Neutrophil (primary cell): ENCODE results near the gene PRKAA2.

ENCODE experiments used
- H3K27ac ChIP-seq: fragments of 200-600 bp; sonication (generic); 2 replicates; pipeline ENCODE4 v1.5.1; 2016; ENCODE audit warnings: mild to moderate bottlenecking, moderate library complexity
- H3K27me3 ChIP-seq: fragments of 200-600 bp; sonication (generic); 2 replicates; pipeline ENCODE4 v1.6.0; 2016; ENCODE audit warnings: mild to moderate bottlenecking
- H3K36me3 ChIP-seq: fragments of 200-600 bp; sonication (generic); 2 replicates; pipeline ENCODE4 v1.5.1; 2017
- H3K4me1 ChIP-seq, 2 experiments: fragments of 200-600 bp in 1 of 2; sonication (generic) in 1 of 2; 1 replicate in 1 of 2; 2 replicates in 1 of 2; pipeline versions ENCODE4 v1.5.1 to v1.6.1; 2013 to 2016; ENCODE audit warnings: low read depth in 1 of 2, low read length in 1 of 2, mild to moderate bottlenecking in 1 of 2, moderate library complexity in 1 of 2; ENCODE audit not compliant: control insufficient read depth in 1 of 2, insufficient read depth in 1 of 2
- H3K4me3 ChIP-seq, 2 experiments: fragments of 200-600 bp in 1 of 2; sonication (generic) in 1 of 2; 1 replicate in 1 of 2; 2 replicates in 1 of 2; pipeline ENCODE4 v1.5.1; 2013 to 2016; ENCODE audit warnings: low read depth in 1 of 2, low read length in 1 of 2, mild to moderate bottlenecking in 1 of 2, moderate library complexity in 1 of 2
- H3K9me3 ChIP-seq: fragments of 200-600 bp; sonication (generic); 2 replicates; pipeline ENCODE4 v1.5.1; 2016
- CTCF ChIP-seq: fragments of 200-600 bp; sonication (generic); IDR thresholded peaks from 2 replicates; pipeline ENCODE4 v1.5.1; 2016; ENCODE audit warnings: antibody characterized with exemption

Gene PRKAA2

GRCh38 chr1:56688522-56689026 is 43.5 kb downstream of the PRKAA2 start:
- Histone ChIP-seq H3K27me3 (no peaks in the 10 kb centered on the region), H3K36me3 (no peaks in the 10 kb centered on the region)
- TF ChIP-seq CTCF, result no peak

GRCh38 chr1:56696663-56697062 is 51.5 kb downstream of the PRKAA2 start:
- Histone ChIP-seq H3K27me3 (no peaks in the 10 kb centered on the region), H3K36me3 (no peaks in the 10 kb centered on the region), H3K9me3 (no peaks in the 10 kb centered on the region), H3K4me3 (no peak overlapping the region), H3K4me1 (no peaks in the 10 kb centered on the region), H3K27ac (no peak overlapping the region)
- TF ChIP-seq CTCF, result no peak

More at GRCh38 chr1:56688522-56689026, 43.5 kb downstream of the PRKAA2 start:
- no peaks in the 10 kb centered on the region for H3K4me1 ChIP-seq
- no peak overlapping the region for H3K27ac ChIP-seq
- H3K9me3 ChIP-seq, result no peaks in the 10 kb centered on the region
- H3K4me3 ChIP-seq, result no peak overlapping the region

GRCh38 chr1:56703747-56704146 is 58.6 kb downstream of the PRKAA2 start:
- Histone ChIP-seq H3K36me3 (no peaks in the 10 kb centered on the region), H3K4me3 (no peak overlapping the region), H3K27me3 (peaks cover 19% of the 10 kb centered on the region), H3K27ac (no peak overlapping the region), H3K4me1 (no peaks in the 10 kb centered on the region), H3K9me3 (no peaks in the 10 kb centered on the region)
- no peak for TF ChIP-seq CTCF

DNA sequence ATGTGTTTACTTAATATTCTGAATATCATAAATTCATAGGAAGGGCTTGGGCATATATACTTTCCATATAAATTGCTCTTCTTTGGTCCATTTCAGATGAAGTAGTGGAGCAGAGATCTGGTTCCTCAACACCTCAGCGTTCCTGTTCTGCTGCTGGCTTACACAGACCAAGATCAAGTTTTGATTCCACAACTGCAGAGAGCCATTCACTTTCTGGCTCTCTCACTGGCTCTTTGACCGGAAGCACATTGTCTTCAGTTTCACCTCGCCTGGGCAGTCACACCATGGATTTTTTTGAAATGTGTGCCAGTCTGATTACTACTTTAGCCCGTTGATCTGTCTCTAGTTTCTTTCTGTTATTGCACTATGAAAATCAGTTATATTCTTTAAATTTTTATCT is 62.3 kb downstream of the PRKAA2 start:
- Histone ChIP-seq H3K27me3 (peaks cover 19% of the 10 kb centered on the region), H3K36me3 (no peaks in the 10 kb centered on the region), H3K4me3 (no peak overlapping the region), H3K4me1 (no peaks in the 10 kb centered on the region), H3K9me3 (no peaks in the 10 kb centered on the region), H3K27ac (no peak overlapping the region)
- TF ChIP-seq CTCF, result no peak

DNA sequence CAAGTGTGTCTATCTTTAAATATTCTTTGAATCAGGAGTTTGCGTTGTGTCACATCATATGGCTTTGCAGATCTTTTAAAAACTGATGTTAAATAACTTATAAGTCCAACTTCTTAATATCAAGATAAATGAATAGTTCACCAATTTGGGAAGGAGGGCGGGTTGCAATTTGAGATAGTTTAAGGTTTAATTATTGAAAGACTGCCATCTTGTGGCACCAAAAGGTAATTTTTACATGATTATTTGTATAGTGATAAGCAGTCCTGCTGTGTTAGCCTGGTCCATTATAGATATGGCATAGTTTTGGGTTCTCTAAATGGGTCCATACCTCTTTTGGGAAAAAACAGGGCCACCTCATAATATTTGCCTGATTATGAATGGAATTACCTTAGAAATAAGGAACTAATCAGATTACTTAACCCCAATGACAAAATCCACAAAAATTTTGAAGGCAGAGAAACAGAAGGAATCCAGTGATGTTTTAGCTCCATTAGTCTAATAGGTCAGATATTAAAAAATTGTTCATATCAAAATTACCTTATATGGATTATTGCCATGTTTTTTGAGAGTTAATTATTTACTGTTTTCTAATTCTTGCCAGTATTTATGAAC is 64.3 kb downstream of the PRKAA2 start:
- no peak overlapping the region for H3K4me3 ChIP-seq
- H3K9me3 ChIP-seq, result no peaks in the 10 kb centered on the region
- peaks cover 13% of the 10 kb centered on the region for H3K27me3 ChIP-seq
- no peaks in the 10 kb centered on the region for H3K4me1 ChIP-seq
- no peak overlapping the region for H3K27ac ChIP-seq
- H3K36me3 ChIP-seq, result no peaks in the 10 kb centered on the region
- TF ChIP-seq CTCF, result peak; percentile 21
